Measurements from ENCODE around the gene SLC35A2.

Gene SLC35A2

DNA sequence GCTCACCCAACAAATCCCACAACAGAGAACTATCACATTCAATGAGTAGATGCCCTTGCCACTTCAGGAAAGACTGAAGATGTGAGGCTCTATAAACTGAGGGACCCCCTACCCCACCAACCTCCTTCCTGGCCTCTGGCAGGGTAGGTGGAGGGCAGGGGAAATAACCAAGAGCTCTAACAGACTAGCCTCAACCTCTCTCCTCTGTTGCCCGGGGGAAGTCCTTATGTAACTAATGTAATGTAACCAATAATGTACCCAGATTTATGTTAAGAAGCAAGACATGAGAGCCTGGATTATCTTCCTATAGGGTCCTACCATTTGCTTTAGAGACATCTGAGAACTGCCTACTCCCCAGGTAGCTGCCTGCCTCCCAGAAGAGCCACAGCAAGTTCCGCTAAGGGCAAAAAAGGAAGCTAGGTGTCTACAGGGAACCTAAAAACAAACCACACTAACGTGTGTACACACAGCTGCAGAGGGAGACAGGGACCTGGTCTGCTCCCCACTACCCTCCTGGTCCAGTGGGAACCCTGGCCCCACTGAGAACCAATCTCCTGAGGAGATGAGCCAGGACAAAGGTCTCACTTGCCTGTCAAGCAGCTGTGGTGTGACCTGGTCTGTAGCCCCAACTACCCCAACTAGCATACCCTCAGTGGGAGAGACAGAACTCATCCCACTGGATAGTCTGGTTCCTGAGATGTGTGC is 28.2 kb upstream of the SLC35A2 start:
- Histone ChIP-seq H3K36me3 (ENCODE audit: insufficient read depth, low read length) (peaks cover 16% of the 10 kb centered on the region), H3K4me3 (ENCODE audit: low read depth in 1 of 2, low read length in 2 of 2) (no peak overlapping the region), H3K27me3 (ENCODE audit: control insufficient read depth in 1 of 2, insufficient read depth in 2 of 2, low read length in 2 of 2) (no peaks in the 10 kb centered on the region), H3K4me1 (ENCODE audit: insufficient read depth, low read length) (peaks cover 12% of the 10 kb centered on the region), H3K9ac (ENCODE audit: low read length) (no peak overlapping the region), H3K27ac (ENCODE audit: low read depth, low read length) (no peak overlapping the region), H3K9me3 (ENCODE audit: low read length) (no peaks in the 10 kb centered on the region)

DNA sequence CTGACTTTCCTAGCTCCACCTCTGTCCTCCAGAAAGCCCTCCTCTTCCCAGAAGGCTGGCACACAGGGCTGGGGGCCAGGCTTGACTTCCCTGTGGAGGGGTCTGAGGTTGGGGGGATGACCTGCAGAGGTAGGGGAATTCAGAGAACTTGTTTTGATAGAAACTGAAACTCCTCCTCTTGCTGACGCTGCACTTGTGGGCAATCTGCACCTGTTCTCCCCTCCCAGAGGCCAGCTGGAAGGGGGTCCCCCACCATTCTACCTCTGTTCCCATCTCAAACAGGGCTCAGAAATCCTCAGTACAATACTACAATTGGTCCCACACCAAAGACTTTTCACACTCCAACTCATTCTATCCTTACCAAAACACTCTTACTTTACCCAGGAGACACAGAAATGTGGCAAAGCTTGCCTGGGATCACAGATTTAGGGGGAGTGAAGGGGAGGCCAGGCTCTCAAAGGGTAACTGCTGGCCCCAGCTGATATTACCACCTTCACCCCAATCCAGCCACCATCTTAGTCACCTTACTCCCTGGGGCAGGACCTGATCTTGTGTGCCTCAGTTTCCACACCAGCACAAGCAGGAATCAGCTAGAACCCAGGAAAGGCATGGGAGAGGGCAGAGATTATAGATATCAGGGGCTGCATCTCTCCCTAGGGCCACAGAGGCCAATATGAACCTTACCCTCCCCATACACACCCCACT is 27.4 kb upstream of the SLC35A2 start:
- Histone ChIP-seq H3K9me3 (ENCODE audit: low read length) (no peaks in the 10 kb centered on the region), H3K27me3 (ENCODE audit: control insufficient read depth in 1 of 2, insufficient read depth in 2 of 2, low read length in 2 of 2) (no peaks in the 10 kb centered on the region), H3K9ac (ENCODE audit: low read length) (no peak overlapping the region), H3K36me3 (ENCODE audit: insufficient read depth, low read length) (peaks cover 16% of the 10 kb centered on the region), H3K27ac (ENCODE audit: low read depth, low read length) (no peak overlapping the region), H3K4me1 (ENCODE audit: insufficient read depth, low read length) (peaks cover 12% of the 10 kb centered on the region), H3K4me3 (ENCODE audit: low read depth in 1 of 2, low read length in 2 of 2) (no peak overlapping the region)

DNA sequence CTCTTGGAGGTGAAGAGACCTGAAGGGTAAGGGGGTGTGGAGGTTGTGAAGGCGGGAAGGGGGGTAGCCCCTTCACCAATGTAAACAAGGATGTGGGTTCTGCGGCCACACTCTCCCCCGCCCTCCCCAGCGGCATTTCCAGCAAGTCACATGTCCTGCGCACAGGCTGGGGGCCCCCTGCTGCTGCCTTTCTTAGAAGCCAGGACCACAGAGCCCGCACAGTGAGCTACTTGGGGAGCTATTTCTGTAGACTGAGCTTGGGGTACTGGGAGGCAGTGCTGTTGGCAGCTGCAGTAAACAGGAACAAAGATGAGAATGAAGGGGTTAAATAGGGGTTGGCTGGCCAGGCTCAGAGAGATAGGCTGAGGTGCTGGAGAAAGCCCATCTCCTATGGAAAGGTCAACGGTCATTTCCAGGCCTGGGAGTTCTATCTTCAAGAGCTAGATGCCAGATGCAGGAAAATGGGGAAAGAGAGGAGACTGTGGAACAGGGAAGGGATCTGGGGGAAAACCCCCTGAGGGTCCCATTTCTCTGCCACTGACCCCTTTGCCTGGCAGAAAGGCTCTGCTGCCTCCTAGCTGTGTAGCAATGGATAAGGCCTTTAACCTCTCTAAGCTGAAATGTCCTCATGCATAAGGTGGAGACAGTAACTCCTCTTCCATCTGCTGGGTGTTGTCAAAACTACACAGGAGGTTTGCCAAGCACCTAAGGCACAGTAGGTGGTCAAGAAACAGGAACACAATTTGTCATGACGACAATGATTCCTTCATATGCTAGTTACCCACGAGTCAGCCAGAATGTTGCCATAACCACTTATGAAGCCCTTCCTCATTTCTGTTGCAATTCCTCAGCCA is 25.8 kb upstream of the SLC35A2 start:
- Histone ChIP-seq H3K36me3 (ENCODE audit: insufficient read depth, low read length) (peaks cover 11% of the 10 kb centered on the region), H3K9ac (ENCODE audit: low read length) (no peak overlapping the region), H3K4me1 (ENCODE audit: insufficient read depth, low read length) (peaks cover 12% of the 10 kb centered on the region), H3K9me3 (ENCODE audit: low read length) (no peaks in the 10 kb centered on the region), H3K4me3 (ENCODE audit: low read depth in 1 of 2, low read length in 2 of 2) (no peak overlapping the region), H3K27ac (ENCODE audit: low read depth, low read length) (no peak overlapping the region), H3K27me3 (ENCODE audit: control insufficient read depth in 1 of 2, insufficient read depth in 2 of 2, low read length in 2 of 2) (no peaks in the 10 kb centered on the region)

DNA sequence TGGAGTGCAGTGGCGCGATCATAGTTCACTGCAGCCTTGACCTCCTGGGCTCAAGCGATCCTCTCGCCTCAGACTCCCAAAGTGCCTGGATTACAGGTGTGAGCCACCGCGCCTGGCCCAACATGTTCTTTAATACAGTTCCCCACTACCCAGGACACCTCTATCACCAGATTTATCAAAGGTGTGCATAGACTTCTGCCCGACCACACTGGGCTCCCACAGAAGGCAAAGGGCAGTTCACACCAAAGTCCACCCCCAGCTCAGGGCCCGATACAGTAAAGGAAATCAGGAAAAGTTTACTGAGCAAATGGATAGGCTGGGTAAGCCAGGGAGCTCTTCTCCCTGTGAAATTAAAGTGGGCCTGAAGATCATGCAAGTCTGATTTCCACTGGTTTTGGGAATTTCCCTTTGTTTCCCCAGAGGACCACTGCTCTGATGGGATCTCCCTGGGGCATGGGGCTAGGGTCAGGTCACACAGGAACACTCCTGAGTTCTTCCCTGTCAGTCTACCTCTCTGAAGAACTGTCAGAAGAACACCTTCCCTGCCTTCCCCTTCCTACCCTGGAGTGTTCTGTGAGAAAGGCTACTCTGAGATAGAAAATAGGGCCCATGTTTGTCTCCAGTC is 25.1 kb upstream of the SLC35A2 start:
- no peaks in the 10 kb centered on the region for H3K27me3 ChIP-seq (ENCODE audit: control insufficient read depth in 1 of 2, insufficient read depth in 2 of 2, low read length in 2 of 2)
- no peak overlapping the region for H3K9ac ChIP-seq (ENCODE audit: low read length)
- H3K4me3 ChIP-seq (ENCODE audit: low read depth in 1 of 2, low read length in 2 of 2) = no peak overlapping the region
- no peaks in the 10 kb centered on the region for H3K9me3 ChIP-seq (ENCODE audit: low read length)
- no peak overlapping the region for H3K27ac ChIP-seq (ENCODE audit: low read depth, low read length)
- H3K36me3 ChIP-seq (ENCODE audit: insufficient read depth, low read length) = peaks cover 11% of the 10 kb centered on the region
- peaks cover 12% of the 10 kb centered on the region for H3K4me1 ChIP-seq (ENCODE audit: insufficient read depth, low read length)

DNA sequence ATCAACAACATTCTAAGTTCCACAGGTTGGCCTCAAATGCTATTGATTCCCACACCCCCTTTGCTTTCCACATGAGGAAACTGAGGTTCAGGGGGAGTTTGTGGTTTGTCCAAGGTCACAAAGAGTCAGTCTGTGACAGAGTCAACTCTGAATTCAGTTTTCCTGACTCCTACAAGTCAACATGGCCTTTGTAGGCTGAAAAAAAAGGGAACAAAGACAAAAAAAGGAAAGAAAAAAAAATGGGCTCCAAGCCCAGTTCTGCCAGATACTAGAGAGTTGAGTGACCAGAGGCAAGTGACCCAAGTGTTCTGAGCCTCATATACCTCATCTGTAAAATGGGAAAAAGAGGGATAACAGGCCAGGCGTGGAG is 23.8 kb upstream of the SLC35A2 start:
- Histone ChIP-seq H3K36me3 (ENCODE audit: insufficient read depth, low read length) (peaks cover 11% of the 10 kb centered on the region), H3K27ac (ENCODE audit: low read depth, low read length) (no peak overlapping the region), H3K4me3 (ENCODE audit: low read depth in 1 of 2, low read length in 2 of 2) (no peak overlapping the region), H3K27me3 (ENCODE audit: control insufficient read depth in 1 of 2, insufficient read depth in 2 of 2, low read length in 2 of 2) (no peaks in the 10 kb centered on the region), H3K9me3 (ENCODE audit: low read length) (no peaks in the 10 kb centered on the region), H3K4me1 (ENCODE audit: insufficient read depth, low read length) (peaks cover 12% of the 10 kb centered on the region), H3K9ac (ENCODE audit: low read length) (no peak overlapping the region)

DNA sequence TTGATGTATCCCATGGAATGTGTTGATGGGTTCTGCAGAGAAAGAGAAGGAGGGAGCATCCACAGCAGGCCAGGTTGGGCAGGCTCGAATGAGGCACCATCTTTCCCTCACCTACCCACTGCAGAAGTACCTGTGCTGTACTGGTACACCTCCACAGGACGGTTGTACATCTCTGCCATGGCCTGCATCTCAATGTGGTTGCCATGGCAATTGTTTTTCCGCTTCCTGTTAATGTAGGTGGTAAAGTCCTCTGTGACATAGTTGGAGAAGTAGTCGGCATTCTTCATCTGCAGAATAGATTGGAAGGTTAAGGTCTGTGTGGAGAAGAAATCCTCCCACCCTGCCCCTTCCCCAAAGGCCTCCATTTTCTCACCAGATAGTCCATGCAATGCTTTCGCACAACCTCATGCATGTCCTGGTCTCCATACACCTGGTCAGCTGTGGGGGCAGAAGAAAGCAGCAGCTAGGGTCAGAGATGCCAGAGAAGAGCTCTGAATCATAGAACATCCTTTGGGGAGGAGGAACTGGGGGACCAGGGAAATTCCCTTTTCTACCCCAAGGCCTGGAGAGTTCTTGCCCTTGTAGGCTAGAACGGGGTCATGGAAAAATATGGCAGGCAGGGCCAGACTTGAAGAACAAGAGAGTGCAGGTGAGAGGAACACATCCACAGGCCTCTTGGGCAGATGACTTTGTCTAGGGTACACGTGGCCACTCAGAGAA is 23.3 kb upstream of the SLC35A2 start:
- Histone ChIP-seq H3K36me3 (ENCODE audit: insufficient read depth, low read length) (peaks cover 11% of the 10 kb centered on the region), H3K27ac (ENCODE audit: low read depth, low read length) (no peak overlapping the region)

DNA sequence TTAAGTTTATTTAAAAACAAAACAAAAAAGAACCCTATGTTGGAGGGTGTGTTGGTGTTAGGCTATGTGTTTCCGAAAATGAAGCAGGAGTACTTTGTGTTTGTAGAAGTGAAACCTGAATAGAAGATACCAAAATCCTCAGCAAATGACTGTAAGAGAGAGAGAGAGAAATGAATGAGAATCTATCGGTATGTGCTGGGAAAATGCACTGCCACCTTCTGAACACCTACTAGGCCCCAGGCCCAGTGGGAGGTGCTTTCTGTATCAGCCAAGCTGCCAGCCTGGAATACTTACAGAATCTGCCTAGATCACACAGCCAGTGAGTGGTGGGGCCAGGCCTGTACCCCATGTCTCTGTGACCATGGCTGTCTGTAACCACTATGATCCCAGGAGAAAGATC is 22.3 kb upstream of the SLC35A2 start:
- no peaks in the 10 kb centered on the region for H3K27me3 ChIP-seq (ENCODE audit: control insufficient read depth in 1 of 2, insufficient read depth in 2 of 2, low read length in 2 of 2)
- H3K4me1 ChIP-seq (ENCODE audit: insufficient read depth, low read length) = peaks cover 6% of the 10 kb centered on the region
- H3K36me3 ChIP-seq (ENCODE audit: insufficient read depth, low read length) = peaks cover 4% of the 10 kb centered on the region
- H3K27ac ChIP-seq (ENCODE audit: low read depth, low read length) = no peak overlapping the region
- H3K9me3 ChIP-seq (ENCODE audit: low read length) = no peaks in the 10 kb centered on the region
- H3K4me3 ChIP-seq (ENCODE audit: low read depth in 1 of 2, low read length in 2 of 2) = no peak overlapping the region
- H3K9ac ChIP-seq (ENCODE audit: low read length) = no peak overlapping the region

More for the DNA sequence above, 23.3 kb upstream of the SLC35A2 start:
- H3K27me3 ChIP-seq (ENCODE audit: control insufficient read depth in 1 of 2, insufficient read depth in 2 of 2, low read length in 2 of 2) = no peaks in the 10 kb centered on the region
- peaks cover 12% of the 10 kb centered on the region for H3K4me1 ChIP-seq (ENCODE audit: insufficient read depth, low read length)
- H3K9me3 ChIP-seq (ENCODE audit: low read length) = no peaks in the 10 kb centered on the region
- no peak overlapping the region for H3K9ac ChIP-seq (ENCODE audit: low read length)
- H3K4me3 ChIP-seq (ENCODE audit: low read depth in 1 of 2, low read length in 2 of 2) = no peak overlapping the region

DNA sequence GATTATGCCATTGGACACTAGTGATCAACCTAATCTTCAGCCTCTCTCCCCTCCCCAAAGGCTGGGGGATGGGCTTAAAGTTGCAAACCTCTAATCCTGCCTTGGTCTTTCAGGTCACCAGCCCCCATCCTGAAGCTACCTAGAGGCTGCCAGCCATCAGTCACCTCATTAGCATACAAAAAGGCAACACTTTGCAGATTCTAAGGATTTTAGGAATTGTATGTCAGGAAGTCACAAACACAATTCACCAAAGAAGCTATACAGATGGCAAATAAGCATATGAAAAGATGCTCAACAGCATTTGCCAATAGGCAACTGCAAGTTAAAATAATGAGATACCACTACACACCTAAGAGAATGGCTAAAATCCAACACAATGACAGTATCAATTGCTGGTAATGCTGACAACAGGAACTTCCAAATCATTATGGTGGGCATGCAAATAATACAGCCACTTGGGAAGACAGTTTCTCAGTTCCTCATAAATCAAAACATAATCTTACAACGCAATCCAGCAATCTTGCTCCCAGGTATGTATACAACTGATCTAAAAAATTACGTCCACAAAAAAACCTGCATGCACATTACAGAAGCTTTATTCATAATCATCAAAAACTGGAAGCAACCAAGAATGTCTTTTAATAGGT is 16.4 kb upstream of the SLC35A2 start:
- Histone ChIP-seq H3K9ac (ENCODE audit: low read length) (no peak overlapping the region), H3K9me3 (ENCODE audit: low read length) (no peaks in the 10 kb centered on the region), H3K36me3 (ENCODE audit: insufficient read depth, low read length) (peaks cover 23% of the 10 kb centered on the region), H3K4me1 (ENCODE audit: insufficient read depth, low read length) (no peaks in the 10 kb centered on the region), H3K27ac (ENCODE audit: low read depth, low read length) (no peak overlapping the region), H3K27me3 (ENCODE audit: control insufficient read depth in 1 of 2, insufficient read depth in 2 of 2, low read length in 2 of 2) (no peaks in the 10 kb centered on the region), H3K4me3 (ENCODE audit: low read depth in 1 of 2, low read length in 2 of 2) (no peak overlapping the region)

DNA sequence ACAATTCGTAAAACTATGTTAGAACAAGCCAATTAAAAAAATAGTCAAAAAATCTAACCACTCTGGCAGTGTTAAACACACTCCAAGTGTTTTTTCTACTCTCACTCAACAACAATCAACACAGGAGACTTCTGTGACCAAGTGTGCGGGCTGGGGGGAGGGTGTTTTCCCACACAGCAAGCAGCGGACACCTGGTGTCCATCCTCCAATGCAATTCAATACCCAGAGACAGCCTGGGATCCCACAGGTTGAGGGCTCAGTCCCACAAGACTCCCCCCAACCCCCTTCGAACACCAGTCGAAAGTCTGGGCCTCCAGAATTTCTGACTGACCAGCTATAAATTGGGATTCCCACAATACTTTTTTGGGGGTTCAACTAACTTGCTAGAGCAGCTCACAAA is 15.7 kb upstream of the SLC35A2 start:
- no peaks in the 10 kb centered on the region for H3K9me3 ChIP-seq (ENCODE audit: low read length)
- peaks cover 23% of the 10 kb centered on the region for H3K36me3 ChIP-seq (ENCODE audit: insufficient read depth, low read length)
- H3K27ac ChIP-seq (ENCODE audit: low read depth, low read length) = no peak overlapping the region
- H3K4me3 ChIP-seq (ENCODE audit: low read depth in 1 of 2, low read length in 2 of 2) = no peak overlapping the region
- no peaks in the 10 kb centered on the region for H3K27me3 ChIP-seq (ENCODE audit: control insufficient read depth in 1 of 2, insufficient read depth in 2 of 2, low read length in 2 of 2)
- no peaks in the 10 kb centered on the region for H3K4me1 ChIP-seq (ENCODE audit: insufficient read depth, low read length)
- H3K9ac ChIP-seq (ENCODE audit: low read length) = no peak overlapping the region

DNA sequence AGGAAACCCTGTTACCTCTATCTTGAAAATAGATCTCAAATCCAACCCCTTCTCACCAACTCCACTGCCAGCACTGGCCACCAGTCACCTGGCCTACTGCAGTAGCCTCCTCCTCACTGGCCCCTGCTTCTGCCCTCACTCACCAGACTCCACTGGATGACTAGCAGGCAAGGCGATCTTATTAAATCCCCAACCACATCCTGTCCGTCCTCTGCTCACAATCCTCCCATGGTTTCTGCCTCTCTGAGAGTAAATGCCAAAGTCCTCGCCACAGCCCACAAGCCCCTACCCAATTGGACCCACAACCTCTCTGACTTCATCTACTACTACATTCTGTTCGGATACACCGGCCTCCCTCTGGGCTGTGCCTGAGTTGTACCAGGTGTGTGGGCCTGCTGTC is 12.8 kb upstream of the SLC35A2 start:
- peaks cover 23% of the 10 kb centered on the region for H3K36me3 ChIP-seq (ENCODE audit: insufficient read depth, low read length)
- H3K9ac ChIP-seq (ENCODE audit: low read length) = no peak overlapping the region

More for the DNA sequence above, 12.8 kb upstream of the SLC35A2 start:
- H3K27ac ChIP-seq (ENCODE audit: low read depth, low read length) = no peak overlapping the region
- no peak overlapping the region for H3K4me3 ChIP-seq (ENCODE audit: low read depth in 1 of 2, low read length in 2 of 2)
- H3K27me3 ChIP-seq (ENCODE audit: control insufficient read depth in 1 of 2, insufficient read depth in 2 of 2, low read length in 2 of 2) = no peaks in the 10 kb centered on the region
- H3K9me3 ChIP-seq (ENCODE audit: low read length) = no peaks in the 10 kb centered on the region
- H3K4me1 ChIP-seq (ENCODE audit: insufficient read depth, low read length) = peaks cover 6% of the 10 kb centered on the region

All from muscle layer of colon (tissue), 2 donors.